GM21723 (cell line): ENCODE results near the gene KCNS3.
"Not testable (repeated sequence)": the region's sequence is repeated elsewhere in the genome, so short reads cannot be mapped to it uniquely, and the experiment has no call there.

Source experiments
- ATAC-seq: cut with Tn5 transposase; IDR thresholded peaks from one replicate; pipeline ENCODE4 v1.9.1; 2021; ENCODE audit warnings: mild to moderate bottlenecking, moderate library complexity; ENCODE audit not compliant: unreplicated experiment

KCNS3 gene

GRCh38 chr2:17940091-17940630 lies 61.7 kb downstream of the KCNS3 start:
- no peak for ATAC-seq

GRCh38 chr2:17943444-17943843 lies 65.0 kb downstream of the KCNS3 start:
- ATAC-seq, result no peak

DNA sequence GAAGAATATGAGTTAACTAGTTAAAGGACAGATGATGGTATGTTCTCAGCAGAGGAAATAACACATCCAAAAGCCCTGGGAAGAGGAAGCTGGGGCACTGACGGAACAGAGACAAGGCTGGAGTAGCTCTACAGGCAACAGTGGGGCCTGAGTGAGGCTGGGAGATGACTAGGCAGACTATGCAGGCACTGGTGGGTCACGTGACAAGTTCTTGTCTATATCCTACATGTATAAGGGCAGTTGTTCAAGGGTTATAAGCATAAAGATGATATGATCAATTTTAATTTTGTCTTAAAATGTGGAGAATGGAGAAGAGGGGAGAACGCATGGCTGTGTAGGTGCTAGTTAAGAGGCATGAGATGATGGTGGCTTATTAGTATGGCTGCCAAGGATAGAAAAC lies 68.6 kb downstream of the KCNS3 start:
- ATAC-seq, result no peak

DNA sequence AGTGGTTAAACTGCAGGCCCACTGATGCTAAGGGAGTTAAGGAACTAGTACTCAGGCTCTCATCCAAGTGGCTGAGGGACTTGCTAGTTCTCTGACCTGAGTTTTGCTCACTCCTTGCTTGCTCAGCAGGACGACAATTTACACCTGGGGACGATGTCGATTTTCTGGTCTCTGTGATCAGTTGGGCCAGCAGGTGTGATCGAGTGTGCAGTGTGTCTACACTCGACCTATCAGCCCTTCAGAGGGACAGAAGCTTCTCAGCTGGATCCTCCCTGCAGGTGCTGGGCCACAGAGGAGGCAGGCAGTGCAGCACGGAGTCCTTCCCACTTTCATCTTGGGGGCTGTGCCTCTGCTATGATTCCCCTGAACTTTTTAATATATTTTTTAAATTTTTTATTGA lies 71.5 kb downstream of the KCNS3 start:
- ATAC-seq, result no peak

DNA sequence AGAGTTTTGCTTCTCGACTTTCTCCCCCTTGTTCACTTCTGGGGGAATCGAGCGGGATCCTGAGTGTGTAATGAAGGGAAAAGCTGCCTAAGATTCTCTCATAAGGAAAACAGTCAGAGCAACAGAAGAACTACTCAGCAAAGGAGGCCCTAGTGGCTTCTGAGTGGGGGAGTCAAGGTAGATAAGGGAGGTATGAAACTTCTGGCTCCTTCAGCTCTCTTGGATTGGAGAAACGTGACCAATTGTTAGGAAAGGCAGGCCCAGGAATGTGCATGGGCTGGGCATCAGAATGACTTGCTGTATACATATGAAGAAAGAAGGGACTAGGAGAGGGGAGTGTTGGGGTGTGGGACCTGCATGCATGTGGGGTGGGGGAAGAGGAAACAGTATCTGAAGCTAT lies 73.1 kb downstream of the KCNS3 start:
- no peak for ATAC-seq

DNA sequence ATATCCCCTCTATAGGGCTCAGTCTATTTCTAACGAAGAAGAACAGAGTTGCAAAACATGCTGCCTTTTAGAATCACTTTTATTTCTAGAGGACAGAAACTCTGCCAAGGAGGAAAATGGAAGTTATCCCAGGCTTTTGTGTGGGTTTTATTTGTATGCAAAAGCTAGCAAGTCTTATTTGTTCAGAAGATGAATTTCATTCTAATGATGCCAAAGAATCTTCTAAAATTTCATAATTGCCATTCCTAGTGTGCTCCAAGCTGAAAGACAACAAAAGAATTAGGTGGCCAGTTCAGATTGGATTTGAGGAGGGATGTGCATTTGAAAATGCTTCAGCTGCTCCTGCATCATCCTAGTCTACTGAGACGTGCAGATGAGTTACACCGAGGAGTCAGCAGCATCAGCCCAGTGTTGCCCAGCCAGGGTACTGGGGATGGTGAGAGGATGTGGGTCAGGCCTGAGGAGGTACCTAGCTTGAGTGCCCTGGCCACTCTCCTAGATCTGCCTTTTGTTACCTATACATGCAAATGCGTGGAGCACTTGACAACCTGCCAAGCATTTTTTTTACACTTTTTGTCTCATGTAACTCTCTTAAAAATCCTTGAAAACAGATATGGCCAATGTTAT lies 80.1 kb downstream of the KCNS3 start:
- ATAC-seq, result no peak

DNA sequence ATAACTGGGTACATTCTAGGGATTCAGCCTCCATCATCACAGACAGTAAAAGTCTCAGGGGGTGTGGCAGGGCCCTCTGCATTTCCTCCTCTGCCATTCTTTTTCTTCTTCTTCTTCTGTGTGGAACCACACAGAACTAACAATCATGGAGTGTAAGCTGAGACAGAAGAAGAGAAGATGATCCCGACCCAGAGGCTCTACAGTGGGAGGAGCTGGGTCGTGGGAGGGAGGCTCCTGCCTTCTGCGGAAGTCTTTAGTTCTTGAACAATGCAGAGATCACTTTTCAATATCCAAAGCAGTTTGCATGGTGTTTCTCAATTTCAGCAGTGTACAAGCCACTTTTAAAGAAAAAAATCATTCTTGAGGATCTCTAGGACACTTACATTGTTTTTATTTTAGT lies 80.9 kb downstream of the KCNS3 start:
- no peak for ATAC-seq

DNA sequence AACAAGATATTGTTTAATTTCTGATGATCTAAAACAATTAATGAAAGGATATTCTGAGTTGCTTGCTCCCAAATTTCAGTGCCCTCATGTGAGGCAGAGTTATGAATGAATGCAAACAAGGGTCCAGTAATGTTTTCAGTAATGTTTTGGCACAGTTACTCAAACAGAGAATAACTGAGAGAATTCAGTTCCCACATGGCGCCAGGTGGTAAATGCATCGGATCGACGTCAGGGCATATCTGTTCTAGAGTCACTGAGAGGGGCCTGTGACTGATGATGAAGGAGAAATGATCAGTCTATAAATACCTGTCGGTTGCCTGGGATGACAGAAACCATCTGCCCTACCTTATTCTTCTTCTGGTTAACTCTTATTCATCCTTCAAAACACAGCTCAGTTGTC lies 81.4 kb downstream of the KCNS3 start:
- no peak for ATAC-seq

DNA sequence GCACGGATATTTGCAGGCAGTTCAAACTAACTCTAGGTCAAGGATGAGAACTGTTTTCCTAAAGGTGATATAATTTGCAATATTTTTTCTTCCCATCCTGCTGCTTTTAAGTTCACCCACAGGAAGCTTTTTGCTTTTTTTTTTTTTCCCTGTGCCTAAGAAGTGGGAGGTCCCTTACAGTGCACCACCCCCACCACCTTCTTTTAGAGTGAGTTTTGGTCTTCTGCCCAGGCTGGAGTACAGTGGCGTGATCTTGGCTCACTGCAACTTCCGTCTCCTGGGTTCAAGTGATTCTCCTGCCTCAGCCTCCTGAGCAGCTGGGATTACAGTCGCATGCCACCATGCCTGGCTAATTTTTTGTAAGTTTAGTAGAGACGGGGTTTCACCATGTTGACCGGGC lies 82.5 kb downstream of the KCNS3 start:
- no peak for ATAC-seq

DNA sequence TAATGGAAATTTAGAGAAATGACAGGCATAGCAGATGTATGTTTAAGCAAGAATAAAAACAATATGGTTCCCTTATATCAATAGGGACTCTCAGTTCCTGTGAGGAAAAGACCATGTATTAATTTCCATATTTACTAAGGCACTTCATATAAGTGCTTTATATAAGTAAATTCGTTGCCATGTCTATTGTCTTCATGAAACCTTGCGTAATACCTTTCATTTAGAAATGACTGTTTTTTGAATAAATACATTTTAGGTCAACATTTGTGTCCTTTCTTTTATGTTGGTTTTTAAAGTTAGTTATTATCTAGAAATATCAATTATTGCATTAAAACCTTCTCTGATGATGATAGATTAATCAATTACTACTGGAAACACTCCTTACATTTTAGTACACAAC lies 83.3 kb downstream of the KCNS3 start:
- ATAC-seq, result no peak

- ATAC-seq, result no peak
These were observed 84.4 kb downstream of the KCNS3 start for GRCh38 chr2:17962876-17963275.

GRCh38 chr2:17963571-17963970 lies 85.1 kb downstream of the KCNS3 start:
- ATAC-seq, result not testable (repeated sequence)

DNA sequence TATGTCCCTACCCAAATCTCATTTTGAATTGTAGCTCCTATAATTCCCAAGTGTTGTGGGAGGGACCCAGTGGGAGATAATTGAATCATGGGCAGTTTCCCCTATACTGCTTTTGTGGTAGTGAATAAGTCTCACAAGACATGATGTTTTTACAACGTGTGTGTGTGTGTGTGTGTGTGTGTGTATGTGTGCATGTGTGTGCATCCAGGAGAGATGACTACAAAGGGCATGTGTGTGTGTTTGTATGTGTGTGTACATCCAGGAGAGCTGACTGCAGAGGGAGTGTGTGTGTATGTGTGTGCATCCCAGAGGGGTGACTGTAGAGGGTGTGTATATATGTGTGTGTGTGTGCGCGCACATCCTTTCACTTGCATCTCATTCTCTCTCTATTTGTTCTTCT lies 86.7 kb downstream of the KCNS3 start:
- ATAC-seq, result no peak

- ATAC-seq, result no peak
These were observed 88.3 kb downstream of the KCNS3 start for GRCh38 chr2:17966798-17967197.

GRCh38 chr2:17969661-17970060 lies 91.2 kb downstream of the KCNS3 start:
- no peak for ATAC-seq

GRCh38 chr2:17971531-17972125 lies 93.2 kb downstream of the KCNS3 start:
- no peak for ATAC-seq

DNA sequence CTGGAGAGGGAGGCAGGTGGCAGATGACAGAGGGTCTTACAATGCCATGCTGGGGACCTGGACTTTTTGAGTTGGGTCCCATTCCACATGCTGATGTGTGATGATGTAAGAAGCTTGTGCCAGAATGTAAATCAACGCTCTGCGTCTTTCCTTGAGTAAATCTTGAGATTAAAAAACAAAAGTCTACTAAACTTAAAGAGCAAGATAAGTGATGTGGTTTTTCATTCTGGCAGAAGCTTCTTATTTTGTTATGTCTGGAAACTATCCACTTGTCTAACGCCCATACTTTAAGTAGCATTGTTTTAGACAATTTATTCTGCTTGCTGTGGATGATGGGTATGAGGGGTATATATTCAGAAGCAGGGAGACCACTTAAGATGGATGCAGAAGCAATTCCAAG lies 94.5 kb downstream of the KCNS3 start:
- no peak for ATAC-seq

GRCh38 chr2:17975401-17975800 lies 96.9 kb downstream of the KCNS3 start:
- ATAC-seq, result no peak

DNA sequence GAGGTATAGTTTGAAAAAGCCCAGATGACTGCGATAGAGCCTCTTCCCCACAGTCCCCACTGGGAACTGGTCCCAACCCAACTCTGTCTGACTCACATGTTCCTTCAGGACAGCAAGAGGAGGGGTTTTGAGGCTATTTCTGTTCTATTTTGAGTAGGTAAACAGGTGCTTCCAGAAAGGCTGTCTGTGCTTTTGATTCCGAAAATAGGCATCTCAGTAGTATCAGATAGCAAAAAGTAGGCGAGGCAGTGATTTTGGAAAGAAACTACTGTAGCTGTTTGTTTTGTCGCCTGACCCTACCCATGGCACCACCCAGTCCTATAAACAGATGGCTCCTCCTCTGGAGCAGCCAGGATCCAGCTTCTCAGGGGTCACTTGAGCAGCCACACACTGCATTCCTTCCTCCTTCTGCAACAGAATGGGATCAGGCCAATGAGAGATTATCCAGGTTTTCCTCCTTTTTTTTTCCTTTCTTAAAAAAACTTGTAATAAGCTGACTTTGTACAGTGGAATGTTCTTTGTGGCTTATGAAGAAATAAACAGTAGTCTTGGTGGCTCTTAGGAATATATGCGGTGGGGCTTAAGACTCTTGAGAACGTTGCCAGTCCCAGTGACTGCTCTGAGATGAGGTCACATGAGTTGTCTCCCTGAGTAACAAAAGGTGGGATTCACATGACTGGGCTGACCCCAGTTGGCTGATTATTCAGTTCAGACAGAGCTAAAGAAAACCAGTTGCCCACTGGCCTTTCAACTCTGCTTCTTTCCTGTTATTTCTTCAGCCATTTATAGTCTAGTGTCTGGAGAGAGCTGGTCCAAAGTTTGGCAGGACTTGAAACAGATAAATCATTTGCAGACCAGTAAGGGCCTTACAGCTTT lies 98.6 kb downstream of the KCNS3 start:
- no peak for ATAC-seq

DNA sequence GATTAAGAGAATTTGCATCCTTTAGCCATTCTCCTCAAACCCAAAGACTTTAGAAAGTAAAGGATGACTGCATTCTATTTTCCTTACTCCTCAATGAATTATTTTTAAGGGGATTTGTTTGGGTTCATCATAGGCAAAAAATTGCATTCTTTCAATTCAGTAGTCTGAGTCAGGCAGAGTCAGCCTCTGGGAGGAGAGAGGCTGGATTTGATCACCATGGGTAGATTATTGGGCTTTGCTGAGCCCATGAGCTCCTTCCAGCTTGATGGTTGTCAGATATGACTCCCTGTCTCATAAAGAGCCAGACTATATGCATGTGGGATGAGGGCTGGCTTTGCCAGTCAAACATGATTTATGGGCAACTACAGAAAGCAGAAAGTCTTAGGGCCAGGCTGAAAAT lies 101.2 kb downstream of the KCNS3 start:
- ATAC-seq, result no peak

DNA sequence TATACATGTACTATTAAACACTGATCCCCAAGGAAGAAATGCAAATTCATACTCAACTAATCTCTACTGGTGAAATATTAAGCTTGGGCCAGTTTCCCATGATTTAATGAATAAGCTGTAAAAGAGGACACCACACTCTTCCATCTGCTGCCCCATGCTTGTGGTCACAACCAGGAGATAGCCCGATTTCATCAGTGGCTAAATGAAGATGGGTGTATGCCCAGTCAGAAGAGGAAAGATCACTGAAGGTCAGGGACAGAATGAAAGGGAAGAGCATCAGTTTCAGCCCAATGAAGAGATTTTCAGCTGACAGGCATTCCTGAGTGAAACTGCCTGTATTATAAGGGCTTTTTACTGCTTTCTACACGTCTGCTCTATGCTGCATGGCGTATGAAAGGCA lies 103.5 kb downstream of the KCNS3 start:
- no peak for ATAC-seq
